ENCODE results near the gene PSME3.
A peak's percentile ranks its signal among the peaks of the same experiment; 100 is the strongest.

PSME3 gene, protein sequence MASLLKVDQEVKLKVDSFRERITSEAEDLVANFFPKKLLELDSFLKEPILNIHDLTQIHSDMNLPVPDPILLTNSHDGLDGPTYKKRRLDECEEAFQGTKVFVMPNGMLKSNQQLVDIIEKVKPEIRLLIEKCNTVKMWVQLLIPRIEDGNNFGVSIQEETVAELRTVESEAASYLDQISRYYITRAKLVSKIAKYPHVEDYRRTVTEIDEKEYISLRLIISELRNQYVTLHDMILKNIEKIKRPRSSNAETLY

DNA sequence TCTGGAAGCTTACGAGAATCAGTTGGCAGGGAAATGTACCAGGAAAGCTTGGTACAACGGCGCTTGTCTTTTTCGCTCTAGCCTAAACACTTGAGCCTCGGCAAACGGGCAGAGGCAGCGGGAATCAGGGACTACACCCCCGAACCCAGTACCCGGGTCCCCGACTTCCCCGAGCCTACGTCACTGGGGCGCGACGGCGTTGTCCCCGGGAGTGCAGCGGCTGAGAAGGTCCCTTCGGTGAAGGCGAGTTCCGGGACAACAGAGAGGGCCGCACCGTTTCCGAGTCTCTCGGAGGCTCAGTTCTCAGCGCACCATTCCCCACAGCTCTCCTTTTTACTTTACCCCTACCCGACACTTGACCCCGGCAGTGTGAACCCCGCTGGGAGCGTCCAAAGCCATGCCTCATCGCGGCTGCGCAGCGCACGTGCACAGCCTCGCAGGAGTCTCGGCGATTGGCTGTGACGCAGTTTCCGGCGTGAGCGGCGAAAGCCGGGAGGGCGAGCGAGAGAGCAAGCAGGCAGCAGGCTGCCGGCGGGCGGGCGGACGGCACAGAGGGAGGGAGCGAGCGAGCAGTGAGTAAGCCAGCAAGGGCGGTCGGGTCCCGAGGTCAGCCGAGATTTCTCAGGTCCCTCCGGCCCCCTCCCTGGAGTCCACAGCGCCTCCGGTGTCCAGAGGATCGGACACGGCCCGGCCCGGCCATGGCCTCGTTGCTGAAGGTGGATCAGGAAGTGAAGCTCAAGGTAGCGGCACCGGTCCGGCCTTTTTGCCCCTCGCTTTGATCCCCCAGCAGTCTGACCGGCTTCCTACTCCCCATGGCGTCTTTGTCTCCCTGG is at the start of gene PSME3:
PSME3 (plus strand) TSS at position 464 of the 833 bp plus-strand sequence; CDS start at position 699, 235 bp downstream.
- peak; percentile 99 for DNase-seq (ENCODE audit: low spot score)

DNA sequence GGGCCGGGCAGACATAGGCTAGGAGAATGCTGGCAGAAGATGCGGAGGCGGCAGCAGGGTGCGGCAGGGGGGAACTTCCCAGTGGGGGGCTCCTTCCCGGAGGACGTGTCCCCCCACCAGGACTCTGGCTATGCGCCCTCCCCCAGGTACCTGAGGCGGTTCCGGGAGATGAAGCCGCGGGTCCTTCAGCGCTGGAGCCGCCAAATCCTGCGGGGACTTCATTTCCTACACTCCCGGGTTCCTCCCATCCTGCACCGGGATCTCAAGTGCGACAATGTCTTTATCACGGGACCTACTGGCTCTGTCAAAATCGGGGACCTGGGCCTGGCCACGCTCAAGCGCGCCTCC is 49.4 kb upstream of the PSME3 start:
- no peak for DNase-seq (ENCODE audit: low spot score)

DNA sequence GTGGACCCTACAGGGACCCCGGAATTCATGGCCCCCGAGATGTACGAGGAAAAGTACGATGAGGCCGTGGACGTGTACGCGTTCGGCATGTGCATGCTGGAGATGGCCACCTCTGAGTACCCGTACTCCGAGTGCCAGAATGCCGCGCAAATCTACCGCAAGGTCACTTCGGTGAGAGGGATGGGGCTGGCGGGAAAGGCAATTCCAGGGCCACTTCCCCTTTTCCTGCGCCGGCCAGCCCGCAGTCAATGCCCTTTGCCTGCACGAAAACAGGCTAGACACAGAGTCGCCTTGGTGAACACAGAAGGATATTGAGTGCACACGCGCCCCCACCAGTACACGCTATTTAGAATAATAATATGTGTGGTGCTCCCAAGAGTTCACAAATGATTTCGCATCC is 48.8 kb upstream of the PSME3 start:
- DNase-seq (ENCODE audit: low spot score) = no peak

DNA sequence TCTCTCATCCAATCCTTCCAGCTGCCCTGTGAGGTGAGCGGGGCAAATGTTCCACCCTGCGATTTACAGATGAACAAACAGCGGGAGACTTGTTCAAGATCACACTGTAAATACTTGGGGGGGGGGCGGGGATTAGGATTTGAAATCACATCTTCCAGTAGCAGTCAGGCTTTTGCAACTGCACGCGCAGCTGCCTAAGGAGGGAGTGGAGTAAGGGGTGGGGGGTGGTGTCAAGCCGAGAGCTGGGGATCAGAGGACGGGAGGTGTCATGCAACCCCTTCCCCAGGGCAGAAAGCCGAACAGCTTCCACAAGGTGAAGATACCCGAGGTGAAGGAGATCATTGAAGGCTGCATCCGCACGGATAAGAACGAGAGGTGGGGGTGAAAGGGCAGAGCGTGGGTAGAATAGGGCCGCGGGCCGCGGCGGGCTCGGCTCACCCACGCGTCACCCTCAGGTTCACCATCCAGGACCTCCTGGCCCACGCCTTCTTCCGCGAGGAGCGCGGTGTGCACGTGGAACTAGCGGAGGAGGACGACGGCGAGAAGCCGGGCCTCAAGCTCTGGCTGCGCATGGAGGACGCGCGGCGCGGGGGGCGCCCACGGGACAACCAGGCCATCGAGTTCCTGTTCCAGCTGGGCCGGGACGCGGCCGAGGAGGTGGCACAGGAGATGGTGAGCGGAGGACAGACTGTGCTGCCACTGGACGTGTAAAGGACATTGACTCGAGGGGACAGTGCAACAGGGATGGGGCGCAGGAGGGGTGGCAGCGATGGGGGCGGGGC is 48.2 kb upstream of the PSME3 start:
- no peak for DNase-seq (ENCODE audit: low spot score)

DNA sequence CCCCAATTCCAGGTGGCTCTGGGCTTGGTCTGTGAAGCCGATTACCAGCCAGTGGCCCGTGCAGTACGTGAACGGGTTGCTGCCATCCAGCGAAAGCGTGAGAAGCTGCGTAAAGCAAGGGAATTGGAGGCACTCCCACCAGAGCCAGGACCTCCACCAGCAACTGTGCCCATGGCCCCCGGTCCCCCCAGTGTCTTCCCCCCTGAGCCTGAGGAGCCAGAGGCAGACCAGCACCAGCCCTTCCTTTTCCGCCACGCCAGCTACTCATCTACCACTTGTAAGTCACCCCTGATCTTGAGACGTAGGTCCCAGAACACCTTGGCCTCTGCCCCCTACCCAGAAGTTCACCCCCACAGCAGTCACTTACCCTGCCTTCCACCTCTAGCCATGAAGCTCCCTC is 45.9 kb upstream of the PSME3 start:
- no peak for DNase-seq (ENCODE audit: low spot score)

DNA sequence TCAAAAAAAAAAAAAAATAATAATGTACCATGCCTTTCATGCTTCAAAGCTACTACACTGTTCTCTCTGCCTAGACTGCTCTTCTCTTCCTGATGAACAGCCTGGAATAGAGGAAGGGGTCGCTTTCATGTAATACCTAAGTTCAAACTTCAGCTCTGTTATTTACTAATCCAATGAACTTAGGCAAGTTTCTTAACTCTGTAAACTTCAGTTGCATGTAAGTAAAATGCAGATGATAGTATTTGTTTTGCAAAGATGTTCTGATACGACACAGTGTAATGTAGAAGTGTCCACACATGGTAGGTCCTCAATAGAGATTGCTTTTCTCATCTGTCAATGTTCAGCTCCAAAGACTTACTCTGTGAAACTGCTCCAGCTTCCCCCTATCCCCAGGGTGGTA is 41.2 kb upstream of the PSME3 start:
- DNase-seq (ENCODE audit: low spot score) = no peak

DNA sequence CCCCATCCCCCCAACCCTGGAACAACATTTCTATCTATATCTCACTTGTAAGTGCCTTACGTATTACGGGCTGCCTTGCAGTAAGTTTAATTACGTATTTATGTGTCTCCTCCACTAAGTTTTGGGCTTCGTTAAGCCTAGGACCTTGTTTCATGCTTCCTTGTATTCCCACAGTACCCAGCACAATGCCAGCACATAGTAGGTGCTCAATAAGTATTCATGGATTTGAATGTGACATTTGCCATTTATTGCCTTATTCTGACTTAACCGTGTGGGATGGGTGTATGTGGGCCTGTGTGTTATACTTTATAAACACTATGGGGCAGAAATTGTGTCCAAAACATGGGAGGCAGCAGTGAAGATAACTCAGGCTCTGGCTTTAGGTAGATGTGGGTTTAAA is 40.7 kb upstream of the PSME3 start:
- DNase-seq (ENCODE audit: low spot score) = no peak

DNA sequence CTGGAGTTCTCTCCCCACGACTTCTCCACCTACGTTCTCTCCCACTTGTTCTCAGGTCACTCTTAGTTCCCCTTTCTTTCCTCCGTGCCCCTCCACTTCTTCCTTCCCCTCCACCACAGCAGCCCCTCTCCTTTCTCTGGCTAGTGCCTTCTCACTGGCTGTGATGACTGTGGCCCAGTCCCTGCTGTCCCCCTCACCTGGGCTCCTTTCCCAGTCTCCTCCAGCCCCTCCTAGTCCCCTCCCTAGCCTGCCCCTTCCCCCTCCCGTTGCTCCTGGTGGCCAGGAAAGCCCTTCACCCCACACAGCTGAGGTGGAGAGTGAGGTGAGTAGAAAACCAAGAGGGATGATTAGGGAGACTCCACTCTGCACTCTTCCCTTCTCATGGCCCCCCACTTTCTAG is 38.1 kb upstream of the PSME3 start:
- no peak for DNase-seq (ENCODE audit: low spot score)

DNA sequence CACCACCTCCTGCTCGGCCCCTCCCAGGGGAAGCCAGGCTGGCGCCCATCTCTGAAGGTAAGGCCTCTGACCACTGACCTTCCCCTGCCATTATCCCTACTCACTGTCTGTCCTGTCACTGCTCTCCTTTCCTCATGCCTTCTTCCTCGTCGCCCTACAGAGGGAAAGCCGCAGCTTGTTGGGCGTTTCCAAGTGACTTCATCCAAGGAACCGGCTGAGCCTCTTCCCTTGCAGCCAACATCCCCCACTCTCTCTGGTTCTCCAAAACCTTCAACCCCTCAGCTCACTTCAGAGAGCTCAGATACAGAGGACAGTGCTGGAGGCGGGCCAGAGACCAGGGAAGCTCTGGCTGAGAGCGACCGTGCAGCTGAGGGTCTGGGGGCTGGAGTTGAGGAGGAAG is 37.7 kb upstream of the PSME3 start:
- no peak for DNase-seq (ENCODE audit: low spot score)

DNA sequence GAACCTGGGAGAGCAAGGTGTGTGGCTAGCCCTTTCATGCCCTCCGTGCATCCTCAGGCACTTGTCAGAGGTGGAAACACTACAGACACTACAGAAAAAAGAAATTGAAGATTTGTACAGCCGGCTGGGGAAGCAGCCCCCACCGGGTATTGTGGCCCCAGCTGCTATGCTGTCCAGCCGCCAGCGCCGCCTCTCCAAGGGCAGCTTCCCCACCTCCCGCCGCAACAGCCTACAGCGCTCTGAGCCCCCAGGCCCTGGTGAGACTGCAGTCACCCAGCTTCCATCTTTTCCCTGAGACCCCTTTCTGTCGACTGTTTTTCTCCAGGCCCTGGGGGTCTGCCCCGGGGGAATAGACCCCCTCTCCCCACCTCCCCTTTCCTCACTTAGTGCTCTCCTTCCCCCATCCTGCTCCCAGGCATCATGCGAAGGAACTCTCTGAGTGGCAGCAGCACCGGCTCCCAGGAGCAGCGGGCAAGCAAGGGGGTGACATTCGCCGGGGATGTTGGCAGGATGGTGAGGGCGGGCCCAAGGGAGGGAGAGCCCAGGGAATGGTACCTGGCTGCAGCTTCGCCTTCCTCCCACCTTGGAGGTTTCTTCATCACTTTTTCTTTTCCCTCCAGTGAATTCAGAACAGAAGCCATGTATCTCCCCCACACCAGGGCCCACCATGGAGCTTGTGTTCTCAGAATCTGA is 37.0 kb upstream of the PSME3 start:
- DNase-seq (ENCODE audit: low spot score) = no peak

DNA sequence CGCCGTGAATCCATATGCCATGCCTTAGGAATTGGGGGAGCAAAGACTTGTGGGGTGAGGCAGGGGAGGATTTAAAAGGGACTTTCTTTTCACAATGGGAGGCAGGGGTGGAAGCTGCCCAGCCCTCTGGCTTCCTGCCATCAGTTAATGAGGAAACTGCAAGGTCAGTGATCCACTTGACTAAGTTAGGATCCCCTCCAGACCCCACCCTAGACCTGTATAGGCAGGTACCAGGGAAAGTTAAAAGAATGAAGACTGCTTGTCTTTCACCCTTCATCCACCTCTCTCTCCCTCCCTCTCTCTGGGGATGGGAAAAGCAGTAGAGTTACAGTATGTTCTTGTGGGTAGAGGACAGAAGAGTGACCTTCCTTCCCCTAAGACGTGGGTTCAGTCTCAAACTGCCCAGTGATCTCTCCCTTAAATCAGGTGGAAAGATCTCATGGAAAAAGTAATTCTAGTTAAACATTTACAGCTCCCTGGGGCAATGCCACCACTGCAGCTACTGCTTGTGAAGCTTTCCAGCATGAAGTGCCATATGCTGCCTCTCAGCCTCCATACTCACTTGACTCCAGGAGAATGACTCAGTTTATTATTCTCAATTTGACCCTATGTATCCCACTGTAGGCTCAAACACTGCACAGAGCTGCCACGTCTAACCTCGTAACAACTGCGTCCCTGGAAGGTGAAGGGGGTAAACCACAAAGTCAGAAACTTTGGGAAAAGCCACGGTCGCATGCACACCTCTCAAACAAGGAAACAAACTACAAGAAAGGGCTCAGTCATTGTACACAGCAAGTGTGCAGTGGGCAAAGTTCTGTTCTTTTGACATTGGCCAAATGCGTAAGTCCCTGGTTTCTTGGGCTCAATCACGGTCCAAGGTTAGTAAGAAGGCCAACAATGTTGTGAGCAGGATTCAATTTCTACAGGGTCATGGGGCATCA is 35.9 kb upstream of the PSME3 start:
- DNase-seq (ENCODE audit: low spot score) = no peak

DNA sequence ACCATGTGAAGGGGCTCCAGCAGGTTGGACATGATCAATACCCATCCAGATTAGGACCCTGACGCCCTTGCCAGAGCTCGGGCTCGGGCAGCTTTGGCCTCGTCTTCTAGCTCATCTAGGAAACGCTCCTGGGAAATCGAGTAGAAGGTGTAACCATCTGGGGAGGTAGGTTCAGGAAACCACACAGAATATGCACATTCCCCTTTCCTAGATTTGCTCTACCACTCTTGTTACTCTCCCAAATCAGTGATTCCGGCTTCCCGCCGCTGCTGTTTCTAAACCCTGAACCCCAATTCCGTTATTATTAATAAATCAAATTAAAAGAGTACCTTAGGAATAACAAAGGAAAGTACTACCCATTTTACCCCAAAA is 35.2 kb upstream of the PSME3 start:
- DNase-seq (ENCODE audit: low spot score) = no peak

DNA sequence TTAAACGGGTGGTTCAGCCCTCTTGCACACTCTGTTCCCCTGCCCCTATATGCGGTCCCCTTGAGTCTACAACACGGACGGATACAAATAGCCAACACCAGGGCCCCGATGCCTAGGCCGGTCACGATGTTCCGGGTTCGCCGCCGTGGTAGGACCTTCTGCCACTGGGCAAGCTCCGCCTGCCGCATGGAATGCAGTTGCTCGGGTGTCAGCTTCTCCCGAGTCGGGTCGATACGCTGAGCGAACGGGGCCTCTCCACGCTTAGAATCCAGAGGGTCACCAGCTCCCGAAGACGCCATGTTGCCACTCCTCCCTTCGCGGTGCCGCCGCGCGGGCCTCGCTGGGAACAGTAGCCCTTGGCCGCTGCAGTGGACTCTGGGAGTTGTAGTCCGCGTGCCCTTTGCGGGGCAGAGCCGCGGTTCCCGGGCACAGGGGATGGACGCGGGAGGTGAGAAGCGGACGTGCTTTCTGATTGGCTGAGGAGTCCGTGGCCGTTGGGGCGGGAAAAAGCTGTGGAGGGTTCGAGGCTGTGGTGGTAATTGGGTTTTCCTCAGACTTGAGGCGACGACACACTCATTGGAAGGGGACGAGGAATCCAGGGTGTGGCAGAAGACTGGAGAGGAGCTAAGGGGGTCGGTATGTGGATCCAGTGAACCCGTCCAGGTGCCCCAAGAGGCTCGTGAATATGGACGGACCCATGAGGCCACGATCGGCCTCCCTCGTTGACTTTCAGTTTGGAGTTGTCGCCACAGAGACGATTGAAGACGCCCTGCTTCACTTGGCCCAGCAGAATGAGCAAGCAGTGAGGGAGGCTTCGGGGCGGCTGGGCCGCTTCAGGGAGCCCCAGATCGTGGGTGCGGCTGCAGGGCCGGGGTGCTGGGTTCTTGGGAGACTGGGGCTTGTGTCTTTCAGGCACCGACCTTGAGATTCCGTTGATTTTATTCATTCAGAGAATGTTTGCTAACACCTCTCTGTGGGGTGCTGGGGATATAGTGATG is 34.5 kb upstream of the PSME3 start, which contains the start of the genes CNTD1 and COA3:
CNTD1 (plus strand) TSS at position 479 of the 998 bp plus-strand sequence; CDS start at position 686, 207 bp downstream.
COA3 (minus strand) TSS at position 322 of the 998 bp plus-strand sequence; CDS start at position 299, 23 bp downstream.
- peak; percentile 99 for DNase-seq (ENCODE audit: low spot score)

DNA sequence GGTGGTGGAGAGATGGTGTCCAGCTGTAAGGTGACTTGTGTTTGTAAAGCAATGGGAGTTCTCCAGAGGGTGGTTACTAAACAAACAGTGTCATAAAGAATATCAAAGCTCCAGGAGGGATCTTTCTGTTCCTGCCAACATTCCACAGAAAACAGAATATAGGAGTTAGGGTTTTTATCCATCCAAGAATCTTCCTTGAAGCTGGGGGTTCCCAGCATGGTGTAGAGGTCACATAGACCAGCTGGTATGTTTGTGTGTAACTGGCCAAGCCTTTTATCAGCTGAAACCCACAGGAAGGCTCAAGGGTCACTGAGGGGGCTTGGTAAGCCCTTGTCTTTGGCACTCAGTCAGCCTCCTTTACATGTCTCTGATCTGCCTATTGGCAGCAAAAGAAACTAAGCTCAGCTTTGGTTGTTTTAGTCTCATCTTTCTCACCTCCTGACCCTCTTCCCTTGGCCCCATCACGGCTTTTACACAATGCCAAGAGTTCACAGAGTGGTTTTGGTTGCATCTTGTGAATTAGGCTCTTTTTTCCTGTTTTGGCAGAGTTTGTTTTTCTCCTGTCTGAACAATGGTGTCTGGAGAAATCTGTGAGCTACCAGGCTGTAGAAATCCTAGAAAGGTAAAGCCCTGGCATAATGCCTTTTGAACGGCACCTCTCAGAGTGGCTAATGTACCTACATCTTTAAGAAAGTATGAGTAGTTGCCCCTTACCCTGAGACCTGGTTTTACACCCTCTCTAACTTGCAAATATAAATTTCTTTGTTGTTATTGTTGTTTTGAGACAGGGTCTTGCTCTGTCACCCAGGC is 29.9 kb upstream of the PSME3 start:
- DNase-seq (ENCODE audit: low spot score) = no peak

DNA sequence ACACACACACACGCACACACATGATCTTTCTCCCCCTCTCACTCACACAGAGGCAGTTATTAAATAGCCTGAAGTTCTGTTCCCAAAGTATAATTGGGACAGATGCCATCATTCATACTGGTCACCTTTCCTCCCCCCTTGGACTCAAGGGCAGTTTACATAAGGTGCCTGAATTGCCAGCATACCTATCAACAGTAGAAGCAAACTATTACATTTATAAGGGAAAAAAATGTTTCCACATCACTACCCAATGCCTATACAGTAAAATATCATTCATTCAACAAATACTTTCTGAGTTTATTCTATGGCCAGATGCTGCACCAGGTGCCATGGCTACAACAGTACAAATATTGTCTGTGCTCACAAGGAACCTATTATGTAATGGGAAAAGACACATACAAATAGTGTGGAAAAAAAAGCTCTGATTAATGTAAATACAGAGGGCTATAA is 28.3 kb upstream of the PSME3 start:
- DNase-seq (ENCODE audit: low spot score) = no peak

DNA sequence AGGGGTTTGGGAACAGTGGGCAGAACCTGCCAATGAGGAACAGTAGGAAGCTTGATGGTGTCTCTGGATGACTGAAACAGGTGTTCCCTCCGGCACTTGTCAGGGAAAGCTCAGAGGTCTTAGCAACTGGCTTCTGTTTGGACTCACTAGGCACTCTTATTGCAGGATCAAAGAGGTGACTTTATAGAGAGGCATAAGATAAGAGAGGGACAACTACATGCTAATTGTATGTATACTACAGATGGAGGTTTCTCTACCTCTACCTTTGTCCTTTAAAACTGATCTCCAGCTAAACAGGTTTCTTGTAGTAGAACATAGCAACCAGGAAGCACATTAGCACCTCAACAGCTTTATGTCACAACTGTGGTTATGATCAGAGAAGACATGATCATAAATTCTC is 26.9 kb upstream of the PSME3 start:
- DNase-seq (ENCODE audit: low spot score) = no peak

DNA sequence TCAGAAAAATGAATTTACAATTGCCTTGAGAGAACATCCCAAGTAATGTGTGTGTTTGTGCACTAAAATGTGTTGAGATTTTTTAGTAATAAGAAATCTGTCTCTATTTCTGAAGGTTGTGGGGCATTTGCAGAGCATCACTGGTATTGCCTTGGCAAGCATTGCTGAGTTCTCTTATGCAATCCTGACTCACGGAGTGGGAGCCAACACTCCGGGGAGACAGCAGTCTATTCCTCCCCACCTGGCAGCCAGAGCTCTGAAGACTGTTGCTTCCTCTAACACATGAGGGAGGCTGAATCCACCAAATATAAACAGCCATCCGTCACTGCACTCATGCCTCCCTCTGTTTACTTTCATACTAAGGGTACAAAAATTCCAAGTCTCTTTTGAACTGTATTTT is 23.9 kb upstream of the PSME3 start:
- DNase-seq (ENCODE audit: low spot score) = no peak

DNA sequence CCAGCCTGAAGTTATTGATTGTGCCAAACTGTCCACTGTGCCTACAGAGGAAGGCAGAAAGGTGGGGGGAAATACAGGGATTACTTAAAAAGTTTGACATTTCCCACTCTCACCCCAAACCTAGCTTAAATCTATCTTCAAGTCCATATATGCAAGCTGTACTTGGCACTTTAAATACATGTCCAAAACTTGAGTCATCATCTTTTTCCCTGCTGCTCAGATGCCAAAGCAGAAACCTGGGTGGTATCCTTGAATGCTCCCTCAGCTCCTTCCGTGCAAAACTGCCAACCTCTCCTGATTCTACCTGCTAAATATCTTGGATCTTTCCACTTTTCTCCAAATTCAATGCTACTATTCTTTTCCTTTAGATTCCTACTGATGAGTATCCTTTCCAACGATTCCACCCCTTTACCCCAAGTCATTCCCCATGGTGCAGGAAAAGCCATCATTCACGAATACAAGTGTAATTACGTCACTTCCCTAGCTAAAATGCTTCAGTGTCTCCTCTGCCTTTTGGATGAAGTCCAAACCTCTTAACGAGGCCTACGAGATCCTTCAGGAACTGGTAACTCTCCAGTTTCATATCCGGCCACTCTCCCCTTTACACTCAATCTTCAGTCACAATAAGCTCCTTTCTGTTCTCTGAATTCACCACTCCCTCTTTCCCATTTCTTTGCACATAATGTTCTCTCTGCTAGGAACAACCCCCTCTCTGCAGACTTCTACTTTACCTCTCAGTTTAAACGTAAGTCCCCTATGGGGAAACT is 18.4 kb upstream of the PSME3 start:
- DNase-seq (ENCODE audit: low spot score) = no peak

All from D341Med (cell line).